Stimulated activated CD4-positive, alpha-beta T cell treated with anti-CD3 and anti-CD28 coated beads, Interleukin-15, amount 100 ng/mL, for 24 hours (primary cell): ENCODE measurements around the gene ATXN3.

Experiments
- DNase-seq: peaks from one replicate; pipeline ENCODE4 v3.0.0-alpha.2; 2020

The ATXN3 gene

DNA sequence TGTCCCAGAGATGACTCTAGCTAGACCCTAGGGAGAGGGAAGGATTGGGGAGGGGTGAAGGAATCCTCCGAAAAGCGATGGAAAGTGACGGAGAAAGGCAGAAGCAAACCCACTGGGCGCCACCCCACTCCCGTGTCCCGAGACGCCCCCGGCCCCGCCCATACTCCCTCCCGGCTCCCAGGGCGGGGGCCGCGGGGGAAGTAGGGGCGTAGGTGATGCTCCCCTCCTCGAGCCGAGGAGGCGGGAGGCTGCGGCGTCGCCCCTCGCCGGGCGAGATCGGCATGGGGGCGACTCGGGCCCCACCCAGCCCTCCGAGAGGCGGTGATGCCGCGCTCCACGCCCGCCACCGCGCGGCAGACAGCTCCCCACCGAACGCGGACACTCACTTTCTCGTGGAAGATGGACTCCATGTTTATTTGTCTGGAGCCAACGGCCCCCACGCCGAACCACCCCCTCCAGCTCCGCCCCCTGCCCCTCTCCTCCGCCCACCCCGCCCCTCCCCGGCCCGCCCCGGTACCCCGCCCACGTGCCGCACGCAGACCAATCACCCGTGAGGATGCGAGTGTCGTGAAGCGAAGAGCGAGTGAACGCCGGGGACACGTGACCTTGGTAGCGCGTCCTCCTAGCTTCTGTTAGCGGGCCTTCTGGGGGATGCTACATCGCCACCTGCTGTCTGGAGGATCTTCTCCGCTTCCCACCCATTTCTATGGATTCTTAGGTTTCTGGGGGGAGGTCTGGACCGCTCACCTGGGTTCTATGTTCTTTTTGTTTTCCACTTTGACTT lies at the start of gene ATXN3:
TSS of gene ATXN3 (minus strand) at position 440 of the 784 bp plus-strand sequence. CDS start at position 410, 30 bp downstream.
- DNase-seq = peak; percentile 97

DNA sequence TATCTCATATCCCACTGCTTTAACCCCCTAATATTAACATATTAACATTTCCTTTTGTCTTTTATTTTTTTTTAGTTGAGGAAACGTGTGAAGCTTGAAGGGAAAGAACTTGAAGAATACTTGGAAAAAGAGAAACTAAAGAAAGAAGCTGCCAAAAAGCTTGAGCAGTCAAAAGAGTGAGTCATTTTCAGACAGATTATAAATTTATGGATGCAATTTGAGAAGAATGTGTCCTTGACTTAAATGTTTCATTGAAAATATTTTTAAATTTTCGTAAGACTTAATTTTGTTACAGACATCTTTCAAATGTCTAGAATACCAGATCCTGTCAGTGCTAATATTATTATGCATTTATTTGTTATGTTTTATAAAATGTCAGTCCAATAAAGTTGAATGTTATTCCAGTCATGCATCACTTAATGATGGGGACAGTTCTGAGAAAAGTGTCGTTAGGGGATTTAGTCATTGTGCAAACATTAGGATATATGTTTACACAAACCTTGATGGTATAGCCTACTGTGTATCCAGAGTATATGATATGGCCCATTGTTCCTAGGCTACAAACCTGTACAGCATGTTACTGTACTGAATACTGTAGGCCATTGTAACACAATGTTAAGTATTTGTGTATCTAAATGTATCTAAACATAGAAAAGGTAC lies 48.0 kb upstream of the ATXN3 start:
- DNase-seq = no peak

DNA sequence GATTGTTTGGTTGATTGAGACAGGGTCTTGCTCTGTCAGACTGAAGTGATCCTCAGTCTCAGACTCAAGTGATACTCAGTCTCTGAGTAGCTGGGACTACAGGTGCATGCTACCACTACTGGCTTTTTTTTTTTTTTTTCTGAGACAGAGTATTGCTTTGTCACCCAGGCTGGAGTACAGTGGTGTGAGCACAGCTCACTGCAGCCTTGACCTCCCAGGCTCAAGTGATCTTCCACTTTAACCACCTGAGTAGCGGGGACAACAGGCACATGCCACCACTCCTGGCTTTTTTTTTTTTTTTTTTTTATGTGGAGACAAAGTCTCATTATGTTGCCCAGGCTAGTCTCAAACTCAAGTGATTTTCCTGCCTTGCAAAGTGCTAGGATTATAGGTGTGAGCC lies 47.2 kb upstream of the ATXN3 start:
- no peak for DNase-seq

GRCh38 chr14:92144708-92145107 lies 38.3 kb upstream of the ATXN3 start:
- no peak for DNase-seq

- DNase-seq = no peak
Observed at GRCh38 chr14:92143962-92144361, 37.6 kb upstream of the ATXN3 start.

DNA sequence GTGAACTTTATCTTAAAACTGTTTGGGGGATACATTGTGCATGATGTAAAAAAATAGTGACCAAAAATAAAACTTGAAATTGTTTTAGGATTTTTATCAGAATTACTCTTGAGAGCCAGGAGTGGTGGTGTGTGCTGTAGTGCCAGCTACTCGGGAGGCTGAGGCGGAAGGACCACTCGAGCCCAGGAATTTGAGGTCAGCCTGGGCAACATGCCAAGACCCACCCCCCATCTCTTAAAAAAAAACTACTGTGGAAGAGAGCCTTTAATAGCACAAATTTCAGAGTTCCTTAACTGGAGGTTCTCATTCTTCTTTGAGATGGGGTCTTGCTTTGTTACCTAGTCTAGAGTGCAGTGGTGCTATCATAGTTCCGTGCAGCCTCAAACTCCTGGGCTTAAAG lies 36.9 kb upstream of the ATXN3 start:
- no peak for DNase-seq

- no peak for DNase-seq
Observed at GRCh38 chr14:92135269-92135668, 28.9 kb upstream of the ATXN3 start.

DNA sequence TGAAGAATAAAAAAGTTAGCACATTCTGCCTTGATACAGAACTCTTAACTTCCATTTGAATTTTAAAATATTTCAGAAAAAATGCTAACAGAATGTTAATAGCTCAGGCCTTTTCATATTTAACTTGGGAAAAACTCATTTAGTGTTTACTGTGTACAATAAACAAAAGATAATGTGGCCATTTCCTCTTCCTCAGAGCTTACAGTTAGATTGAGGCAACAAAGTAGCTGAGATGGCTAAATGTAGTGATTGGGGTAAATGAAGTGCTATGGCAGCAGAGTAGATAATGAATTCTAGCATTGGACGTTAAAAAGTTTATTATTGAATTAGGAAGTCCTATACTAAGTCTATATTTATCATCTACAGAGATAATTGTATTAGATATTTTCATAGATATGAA lies 28.1 kb upstream of the ATXN3 start:
- DNase-seq = no peak

GRCh38 chr14:92122761-92123160 lies 16.4 kb upstream of the ATXN3 start:
- DNase-seq = no peak

DNA sequence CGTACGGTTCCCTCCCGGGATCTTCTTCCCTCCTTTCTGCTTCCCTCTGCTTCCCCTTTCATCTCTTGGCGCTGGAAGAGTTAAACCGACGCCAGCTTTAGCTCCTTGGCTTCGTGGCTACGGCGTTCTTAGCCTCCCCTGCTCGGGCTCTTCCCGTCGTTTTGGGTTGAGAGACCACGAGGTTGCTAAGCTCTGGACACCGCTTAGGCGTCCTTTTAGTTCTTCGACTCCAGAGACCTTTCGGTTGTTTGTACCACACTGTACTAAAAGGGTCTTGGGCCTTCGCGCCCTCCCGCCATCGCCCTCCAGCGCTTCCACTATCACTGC lies 15.9 kb upstream of the ATXN3 start:
- DNase-seq = peak; percentile 26

GRCh38 chr14:92121670-92122350 lies 15.4 kb upstream of the ATXN3 start, which contains the start of the genes CPSF2 and NDUFB1:
TSS of gene CPSF2 (plus strand) at chr14:92121969. CDS start at chr14:92130985, 9,016 bp downstream.
TSS of gene NDUFB1 (minus strand) at chr14:92121706. CDS start at chr14:92117637, 4,069 bp downstream.
- peak; percentile 93 for DNase-seq

- no peak for DNase-seq
Observed at GRCh38 chr14:92121207-92121669, 14.9 kb upstream of the ATXN3 start.

DNA sequence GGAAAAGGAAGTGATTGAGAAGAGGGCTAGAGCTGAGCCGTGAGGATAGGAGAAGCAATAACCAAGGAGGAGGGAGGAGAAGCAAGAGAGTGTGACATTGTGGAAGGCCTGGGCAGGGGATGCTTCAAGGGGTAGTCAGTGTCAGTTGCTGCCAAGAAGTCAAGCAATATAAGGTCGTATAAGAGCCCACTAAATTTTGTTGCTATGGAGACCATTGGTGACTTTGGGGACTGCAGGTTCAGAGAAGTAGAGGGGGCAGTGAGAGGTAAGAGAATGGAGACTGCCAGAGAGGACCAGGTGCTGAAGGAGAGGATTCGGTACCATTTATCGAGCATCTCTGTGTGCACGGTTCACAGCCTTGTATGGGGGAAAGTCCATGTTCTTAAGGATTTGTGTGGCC lies 3.1 kb upstream of the ATXN3 start:
- DNase-seq = no peak

GRCh38 chr14:92108345-92109254 lies 2.2 kb upstream of the ATXN3 start:
- DNase-seq = peak; percentile 30

DNA sequence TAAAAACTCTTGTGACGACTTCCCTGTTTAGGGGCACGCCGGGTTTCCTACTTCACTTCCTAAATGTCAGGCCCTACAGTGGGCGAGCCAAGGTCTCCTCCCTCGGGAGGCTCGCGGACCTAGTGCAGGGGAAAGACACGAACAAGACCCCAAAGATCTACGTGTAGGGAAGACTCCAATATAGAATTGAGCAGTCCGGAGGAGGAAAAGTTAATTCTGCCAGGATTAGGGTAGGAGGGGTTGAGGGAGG lies 564 bp downstream of the ATXN3 start:
- DNase-seq = peak; percentile 23

DNA sequence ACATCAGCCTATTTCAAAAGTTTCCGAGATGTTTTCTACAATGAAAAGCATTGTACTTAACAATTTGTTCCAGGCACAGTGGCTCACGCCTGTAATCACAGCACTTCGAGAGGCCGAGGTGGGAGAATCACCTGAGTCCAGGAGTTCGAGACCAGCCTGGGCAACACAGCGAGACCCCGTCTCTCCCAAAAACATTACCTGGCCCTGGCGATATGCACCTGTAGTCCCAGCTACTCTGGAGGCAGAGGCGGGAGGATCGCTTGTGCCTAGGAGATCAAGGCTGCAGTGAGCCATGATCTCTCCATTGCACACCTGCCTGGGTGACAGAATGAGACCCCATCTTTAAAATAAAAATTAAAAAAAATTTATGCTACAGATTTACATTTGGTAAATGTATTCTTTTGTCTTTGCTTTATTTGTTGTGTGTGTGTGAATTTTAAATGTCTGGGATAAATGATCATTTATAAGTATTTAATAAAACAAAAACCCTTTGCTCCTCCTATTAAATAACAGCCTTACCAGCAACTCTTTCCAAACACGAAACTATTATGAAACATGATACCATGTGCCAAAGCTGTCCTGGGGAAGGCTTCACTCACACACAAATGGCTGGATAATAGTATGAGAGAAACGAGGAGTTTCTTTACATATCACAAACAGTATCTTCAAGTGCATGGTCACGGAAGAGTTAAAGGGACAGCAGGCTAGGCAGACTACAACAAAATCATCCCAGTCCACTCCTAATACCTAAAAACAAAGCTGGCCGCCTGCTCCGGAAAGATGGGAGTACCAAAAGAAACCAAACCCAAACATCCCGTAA lies 1.1 kb downstream of the ATXN3 start:
- no peak for DNase-seq

GRCh38 chr14:92103363-92103989 lies 2.9 kb downstream of the ATXN3 start:
- no peak for DNase-seq

- no peak for DNase-seq
Observed at GRCh38 chr14:92099802-92100201, 6.6 kb downstream of the ATXN3 start.

DNA sequence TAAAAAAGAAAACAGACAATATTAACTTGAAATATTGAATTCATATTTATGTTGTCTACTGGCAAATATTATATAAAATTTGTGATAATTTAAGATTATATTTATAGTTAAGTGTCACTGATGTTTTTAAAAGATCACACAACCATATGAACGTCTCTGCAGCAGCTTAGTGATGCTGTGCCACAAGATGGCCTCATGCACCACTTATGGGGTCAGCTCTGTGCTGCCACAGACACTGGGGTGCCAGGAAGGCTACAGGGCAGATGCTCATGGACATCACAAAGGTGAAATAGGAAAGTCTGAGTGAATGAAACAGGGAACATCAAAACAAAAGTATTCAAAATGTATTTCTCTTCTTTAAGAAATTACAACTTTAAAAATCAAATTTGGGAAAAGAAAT lies 13.1 kb downstream of the ATXN3 start:
- DNase-seq = no peak

GRCh38 chr14:92088494-92088893 lies 17.9 kb downstream of the ATXN3 start:
- no peak for DNase-seq

GRCh38 chr14:92074555-92074954 lies 31.8 kb downstream of the ATXN3 start:
- no peak for DNase-seq
